Brain microvascular endothelial cell (primary cell): ENCODE data around the gene TUNAR.

Source experiments
- DNase-seq: peaks from one replicate; pipeline ENCODE4 v3.0.0-alpha.2; 2020
- H3K27ac ChIP-seq: fragments of 250-450 bp; sonication (Bioruptor Pico); 2 replicates; pipeline ENCODE4 v1.5.1; 2020; ENCODE audit warnings: mild to moderate bottlenecking, moderate library complexity
- H3K27me3 ChIP-seq: fragments of 250-450 bp; sonication (Bioruptor Pico); replicated peaks from 2 replicates; pipeline ENCODE4 v1.5.1; 2020; ENCODE audit warnings: mild to moderate bottlenecking
- H3K36me3 ChIP-seq: fragments of 250-450 bp; sonication (Bioruptor Pico); replicated peaks from 2 replicates; pipeline ENCODE4 v1.5.1; 2020; ENCODE audit warnings: mild to moderate bottlenecking
- H3K4me3 ChIP-seq: 2 replicates; pipeline ENCODE4 v1.5.1; 2011; ENCODE audit warnings: low read depth, mild to moderate bottlenecking, control low read depth, low read length, moderate library complexity
- CTCF ChIP-seq: IDR thresholded peaks from 2 replicates; pipeline ENCODE4 v1.5.1; 2011; ENCODE audit warnings: low read depth, mild to moderate bottlenecking, moderate library complexity, low read length, control low read depth, inconsistent platforms; ENCODE audit errors: missing control alignments
- in situ Hi-C: cut with HindIII; loops from 2 replicates; pipeline ENCODE4 v1.10.0; 2017; ENCODE audit warnings: low sequenced_read_pairs, low pct_ligation_motif_present

Gene TUNAR

GRCh38 chr14:95875831-95876760 is 536 bp upstream of the TUNAR start:
- no peak for TF ChIP-seq CTCF

DNA sequence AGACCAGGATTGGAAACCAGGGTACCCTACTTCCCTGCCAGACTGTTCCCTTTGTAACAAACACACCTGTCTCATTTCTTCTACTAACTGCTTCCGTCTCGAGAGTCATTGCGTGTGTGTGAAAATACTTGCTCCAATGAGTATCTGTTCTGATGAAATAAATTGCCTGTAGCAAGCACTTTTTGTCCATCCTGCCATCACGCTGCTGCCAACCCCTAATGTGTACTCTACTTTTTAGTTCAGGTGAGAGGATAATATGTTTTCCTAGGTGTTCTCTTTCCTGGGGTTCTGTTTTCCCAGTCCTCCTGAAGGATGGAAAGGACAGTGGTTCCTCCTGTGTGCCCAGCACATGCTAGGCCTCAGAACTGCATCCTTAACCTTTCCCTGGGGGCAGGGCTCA is 1.0 kb downstream of the TUNAR start:
- H3K4me3 ChIP-seq = no peak overlapping the region
- H3K27me3 ChIP-seq = peaks cover 25% of the 10 kb centered on the region
- H3K36me3 ChIP-seq = no peaks in the 10 kb centered on the region
- no peak for DNase-seq
- in situ Hi-C loops = no loop called here
- no peak overlapping the region for H3K27ac ChIP-seq
- TF ChIP-seq CTCF = no peak

More at GRCh38 chr14:95875831-95876760, 536 bp upstream of the TUNAR start:
- DNase-seq = no peak
- Histone ChIP-seq H3K27me3 (peaks cover 25% of the 10 kb centered on the region), H3K36me3 (no peaks in the 10 kb centered on the region), H3K4me3 (no peak overlapping the region), H3K27ac (no peak overlapping the region)
- in situ Hi-C loops = no loop called here

- Histone ChIP-seq H3K36me3 (no peaks in the 10 kb centered on the region), H3K27ac (no peak overlapping the region), H3K4me3 (no peak overlapping the region), H3K27me3 (no peaks in the 10 kb centered on the region)
- no peak for DNase-seq
- TF ChIP-seq CTCF = no peak
- in situ Hi-C loops = no loop called here
Measured at GRCh38 chr14:95884377-95884776, 7.7 kb downstream of the TUNAR start.

DNA sequence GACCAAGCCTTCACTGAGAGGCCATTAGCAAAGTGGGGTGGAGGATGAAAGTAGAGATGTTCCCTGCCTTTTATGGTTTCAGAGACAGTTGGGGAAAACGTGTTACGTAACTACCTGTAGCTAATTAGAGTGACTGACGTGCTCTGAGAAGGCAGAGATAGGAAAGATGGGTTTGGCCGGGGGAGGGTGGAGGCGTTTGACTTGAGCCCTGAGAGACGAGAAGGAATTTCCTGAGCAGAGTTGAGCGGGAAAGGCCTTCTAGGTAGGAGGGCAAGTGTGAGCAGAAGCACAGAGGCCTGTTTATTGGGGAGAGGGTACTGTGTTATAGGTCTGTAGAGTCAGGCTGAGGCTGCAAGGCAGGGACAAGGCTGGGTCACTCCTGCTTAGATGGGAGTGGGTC is 8.6 kb downstream of the TUNAR start:
- H3K4me3 ChIP-seq = no peak overlapping the region
- TF ChIP-seq CTCF = no peak

DNA sequence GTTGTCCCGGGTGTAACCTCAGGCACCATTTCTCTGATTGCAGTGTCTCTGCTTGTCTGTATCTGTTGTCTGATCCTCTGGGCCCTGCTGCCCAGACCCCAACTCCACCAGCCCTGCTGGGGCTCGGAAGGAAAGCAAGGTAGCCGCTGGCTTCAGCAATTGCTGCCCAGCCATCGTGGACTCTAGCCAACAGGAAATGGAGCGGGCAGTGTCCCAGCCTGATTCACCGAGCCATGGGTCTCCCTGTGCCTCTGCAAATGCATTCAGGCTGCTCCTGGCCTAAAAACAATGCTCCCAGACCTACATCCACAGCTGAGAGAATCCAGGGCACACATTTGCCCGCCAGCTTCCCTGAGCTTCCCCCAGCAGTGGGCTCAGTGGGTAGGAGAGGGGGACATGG is 9.2 kb downstream of the TUNAR start:
- Histone ChIP-seq H3K36me3 (no peaks in the 10 kb centered on the region), H3K4me3 (no peak overlapping the region), H3K27me3 (no peaks in the 10 kb centered on the region), H3K27ac (no peak overlapping the region)
- DNase-seq = no peak
- in situ Hi-C loops = no loop called here
- no peak for TF ChIP-seq CTCF

More for the DNA sequence above, 8.6 kb downstream of the TUNAR start:
- no peaks in the 10 kb centered on the region for H3K27me3 ChIP-seq
- no peak overlapping the region for H3K27ac ChIP-seq
- no peaks in the 10 kb centered on the region for H3K36me3 ChIP-seq
- in situ Hi-C loops = no loop called here
- DNase-seq = no peak
